GM12878 (cell line): ENCODE data around the gene TMEM132D. TPM values are rescaled to one million over a fixed set of nuclear protein-coding genes. Genes with fewer than 3 reads are reported as not detected.

ENCODE experiments used
- ATAC-seq: fragments of 200-7000 bp; cut with Tn5 transposase; 3 replicates; pipeline ENCODE4 v1.9.1; 2020; ENCODE audit warnings: mild to moderate bottlenecking, moderate library complexity
- BruUV-seq: library from RNA; stranded (reverse); fragments of 400-500 nt; replicated peaks from 2 replicates; lab custom pipeline; 2021; lab: Mats Ljungman, UMichigan
- CTCF ChIA-PET: fragments of 300-600 bp; sonication (Branson Sonifier 250); formaldehyde crosslinking; extraction: SDS; loops from one replicate; lab custom pipeline; 2021; ENCODE audit warnings: inconsistent platforms; lab: Yijun Ruan, JAX
- POLR2A ChIA-PET: fragments of 350-600 bp; formaldehyde crosslinking; extraction: SDS; loops from one replicate; lab custom pipeline; 2021; ENCODE audit warnings: inconsistent platforms; lab: Charles Lee
- RAD21 ChIA-PET: fragments of 300-600 bp; sonication (Branson Sonifier 250); formaldehyde crosslinking; loops from one replicate; lab custom pipeline; 2023; ENCODE audit warnings: antibody characterized with exemption; ENCODE audit not compliant: unreplicated experiment; lab: Charles Lee
- SMC1A ChIA-PET: fragments of 300-600 bp; sonication (Branson Sonifier 250); formaldehyde crosslinking; loops from one replicate; lab custom pipeline; 2023; ENCODE audit not compliant: unreplicated experiment, uncharacterized antibody; lab: Charles Lee
- DNase-seq: peaks from one replicate; pipeline ENCODE4 v3.0.0-alpha.2; 2011; ENCODE audit warnings: low read depth, low spot score
- FAIRE-seq: peaks from 3 replicates; lab custom pipeline; 2011; peaks lifted over from hg19 to GRCh38; lab: Jason Lieb, UNC
- H2AFZ ChIP-seq: 2 replicates; pipeline ENCODE4 v1.6.0; 2011; ENCODE audit warnings: low read depth, low read length, control low read depth; ENCODE audit not compliant: control insufficient read depth
- H3K27ac ChIP-seq: 2 replicates; pipeline ENCODE4 v1.5.1; 2011; ENCODE audit warnings: control low read depth; ENCODE audit not compliant: control insufficient read depth, insufficient read depth
- H3K27me3 ChIP-seq, 2 experiments: replicated peaks in 1 of 2; 2 replicates each; pipeline versions ENCODE4 v1.6.0 to v1.6.1; 2011; ENCODE audit warnings: low read length in 1 of 2; ENCODE audit not compliant: control insufficient read depth in 2 of 2, insufficient read depth in 2 of 2
- H3K36me3 ChIP-seq, 2 experiments: 2 replicates each; pipeline ENCODE4 v1.5.1; 2011; ENCODE audit warnings: low read length in 1 of 2; ENCODE audit not compliant: control insufficient read depth in 2 of 2, insufficient read depth in 2 of 2
- H3K4me1 ChIP-seq: 2 replicates; pipeline ENCODE4 v1.6.1; 2011; ENCODE audit warnings: mild to moderate bottlenecking, low read length, moderate library complexity, mixed read lengths; ENCODE audit not compliant: control insufficient read depth, insufficient read depth
- H3K4me2 ChIP-seq: 2 replicates; pipeline ENCODE4 v1.6.0; 2011; ENCODE audit warnings: control low read depth; ENCODE audit not compliant: control insufficient read depth, insufficient read depth
- H3K4me3 ChIP-seq: fragments of 200-600 bp; sonication (generic); 2 replicates; pipeline ENCODE4 v1.5.1; 2016
- H3K79me2 ChIP-seq: 2 replicates; pipeline ENCODE4 v1.6.0; 2011; ENCODE audit warnings: low read length; ENCODE audit not compliant: control insufficient read depth, insufficient read depth
- H3K9ac ChIP-seq: 2 replicates; pipeline ENCODE4 v1.8.0; 2011; ENCODE audit warnings: low read length, control low read depth, mixed read lengths; ENCODE audit not compliant: control insufficient read depth, insufficient read depth
- H3K9me3 ChIP-seq: replicated peaks from 3 replicates; pipeline ENCODE4 v1.5.1; 2011; ENCODE audit warnings: mild to moderate bottlenecking, low read length; ENCODE audit not compliant: control insufficient read depth, insufficient read depth
- H4K20me1 ChIP-seq: 2 replicates; pipeline ENCODE4 v1.6.0; 2011; ENCODE audit not compliant: control insufficient read depth, insufficient read depth
- IRF5 ChIP-seq: fragments of 450-650 bp; IDR thresholded peaks from 2 replicates; pipeline ENCODE4 v1.6.1; 2017; ENCODE audit warnings: borderline replicate concordance
- MXI1 ChIP-seq: fragments of 150-350 bp; IDR thresholded peaks from 2 replicates; pipeline ENCODE4 v1.6.1; 2011; ENCODE audit warnings: low read depth, mild to moderate bottlenecking, inconsistent platforms, low read length, improper control_type of control experiment
- NFYB ChIP-seq: IDR thresholded peaks from 2 replicates; pipeline ENCODE4 v1.6.1; 2011; ENCODE audit warnings: low read depth, mild to moderate bottlenecking, low read length, improper control_type of control experiment, moderate library complexity; ENCODE audit not compliant: insufficient read depth
- PRDM15 ChIP-seq: fragments of 450-650 bp; formaldehyde crosslinking; IDR thresholded peaks from 2 replicates; pipeline ENCODE4 v1.4.0; 2020; ENCODE audit warnings: mild to moderate bottlenecking, moderate library complexity
- SREBF1 ChIP-seq: IDR thresholded peaks from 2 replicates; pipeline ENCODE4 v1.6.1; 2012; ENCODE audit warnings: mild to moderate bottlenecking, low read length
- ZNF24 ChIP-seq: fragments of 450-650 bp; IDR thresholded peaks from 2 replicates; pipeline ENCODE4 v1.6.1; 2017; ENCODE audit warnings: antibody characterized with exemption, mild to moderate bottlenecking
- ZNF274 ChIP-seq: IDR thresholded peaks from one replicate; pipeline ENCODE4 v1.8.0; 2011; ENCODE audit not compliant: insufficient read length, insufficient read depth
- WGBS: methylation state at CpG from one replicate; pipeline ENCODE4 v1.1.6; 2016; ENCODE audit warnings: low lambda C conversion rate; ENCODE audit not compliant: insufficient replicate concordance, insufficient coverage; ENCODE audit errors: missing lambda C conversion rate; 5-methylcytosine and 5-hydroxymethylcytosine counted together
- in situ Hi-C: fragments of 300-500 bp; cut with MboI; formaldehyde crosslinking; loops from 9 replicates; pipeline ENCODE4 v1.14.3; 2018; ENCODE audit warnings: mixed read lengths
- intact Hi-C: fragments of 100-400 bp; cut with micrococcal nuclease; formaldehyde crosslinking; loops from one replicate; pipeline ENCODE4 v1.14.2; 2022; ENCODE audit not compliant: unreplicated experiment
- polyA plus RNA-seq, 11 experiments: library from polyadenylated mRNA; depleted of rRNA in 4 of 11; unstranded in 6 of 11; stranded (reverse) in 5 of 11; fragments of >200 nt; fragmentation: Nextera tagmentation in 4 of 11; fragmentation: Illumina TruSeq in 1 of 11; extraction: Ambion mirVana in 4 of 11; extraction: Trizol in 1 of 11; gene quantifications; 1 replicate in 1 of 11; 2 replicates in 10 of 11; pipeline versions ENCODE4 v1.2.1 to v1.2.3, GENCODE V29; 2011 to 2016; ENCODE audit warnings: inconsistent platforms in 2 of 11, missing spikeins in 2 of 11, low read depth in 1 of 11
- total RNA-seq, 4 experiments: library from RNA; depleted of rRNA in 3 of 4; stranded (reverse); fragments of >200 nt in 3 of 4; fragmentation: Illumina TruSeq in 1 of 4; extraction: Trizol in 1 of 4; gene quantifications; 2 replicates each; pipeline versions ENCODE4 v1.2.1 to v1.2.3, GENCODE V29; 2013 to 2021

The TMEM132D gene
- total and polyA plus RNA-seq, 10 of the 15 experiments (the other 5 are each of a cell fraction or from before 2014, with no cell fraction given), result under 0.01 to 0.12 (median 0.02) TPM; not detected in 3

- no peak overlapping the region for H3K9ac ChIP-seq
- no peaks in the 10 kb centered on the region for H3K27me3 ChIP-seq
- TF ChIP-seq ZNF24 (no peak), NFYB (no peak), PRDM15 (CRISPR knock-in tag) (no peak), SREBF1 (no peak), IRF5 (no peak), ZNF274 (no peak), MXI1 (no peak)
- H3K79me2 ChIP-seq, result no peaks in the 10 kb centered on the region
- no peaks in the 10 kb centered on the region for H3K4me1 ChIP-seq
- no peak for DNase-seq
- ChIA-PET RAD21 (no interaction called here), CTCF (no interaction called here), SMC1A (no interaction called here), POLR2A (no interaction called here)
- H4K20me1 ChIP-seq, result no peaks in the 10 kb centered on the region
- H3K27ac ChIP-seq, result no peak overlapping the region
- H2AFZ ChIP-seq, result no peak overlapping the region
- ATAC-seq, result no peak
- no peak overlapping the region for H3K4me2 ChIP-seq
- no peaks in the 10 kb centered on the region for H3K36me3 ChIP-seq
- no peak overlapping the region for H3K4me3 ChIP-seq
- intact Hi-C loops, result no loop called here
- FAIRE-seq, result no peak
- H3K9me3 ChIP-seq, result no peaks in the 10 kb centered on the region; the same call in 2 of the 3 replicates
- no TSS peak for BruUV-seq
- WGBS, result 3% methylated on average over 4 of the region's 4 CpGs
- in situ Hi-C loops, result no loop called here
Measured at GRCh38 chr12:129103231-129103630, 800.6 kb downstream of the TMEM132D start.
